ENCODE results near the gene ATIC.

GRCh38 chr2:215320102-215320501 is 8.2 kb downstream of the ATIC start:
- TF ChIP-seq CTCF (conservative IDR thresholded peaks at IDR 0.05 in 1 of 2, IDR thresholded peaks at IDR 0.05 in 1 of 2; ENCODE audit: low read depth in 1 of 2, low read length in 2 of 2) (no peak), EZH2 (IDR thresholded peaks at IDR 0.05; ENCODE audit: low read length, missing control alignments) (no peak)
